SU-DHL-6 (cell line): ENCODE data around the gene BDH2.

Source experiments
- H2AFZ ChIP-seq: fragments of 200-600 bp; sonication (generic); 2 replicates; pipeline ENCODE4 v1.6.1; 2014; ENCODE audit warnings: low read depth, mild to moderate bottlenecking, moderate library complexity, mixed read lengths, antibody characterized with exemption, low read length; ENCODE audit not compliant: severe bottlenecking
- H3F3A ChIP-seq: fragments of 200-600 bp; shearing (Covaris generic); 2 replicates; pipeline ENCODE4 v1.6.0; 2016; ENCODE audit warnings: antibody characterized with exemption, mild to moderate bottlenecking; ENCODE audit not compliant: insufficient read depth
- H3K27ac ChIP-seq: fragments of 200-600 bp; sonication (generic); 2 replicates; pipeline ENCODE4 v1.5.1; 2016; ENCODE audit warnings: low read depth, mild to moderate bottlenecking, low read length, moderate library complexity, mixed read lengths
- H3K27me3 ChIP-seq: fragments of 200-600 bp; sonication (generic), shearing (Covaris generic); 2 replicates; pipeline ENCODE4 v1.6.0; 2014; ENCODE audit warnings: mild to moderate bottlenecking, low read length
- H3K36me3 ChIP-seq: fragments of 200-600 bp; sonication (generic); 2 replicates; pipeline ENCODE4 v1.6.1; 2014; ENCODE audit warnings: mild to moderate bottlenecking, low read length, mixed read lengths
- H3K4me2 ChIP-seq: fragments of 300-600, 200-600 bp; shearing (Covaris generic), sonication (generic); 2 replicates; pipeline ENCODE4 v1.6.0; 2014; ENCODE audit warnings: low read length, low read depth, mild to moderate bottlenecking; ENCODE audit not compliant: poor library complexity, severe bottlenecking
- H3K4me3 ChIP-seq: fragments of 200-600 bp; sonication (generic); 2 replicates; pipeline ENCODE4 v1.5.1; 2014; ENCODE audit warnings: antibody characterized with exemption, low read length, mild to moderate bottlenecking, mixed read lengths; ENCODE audit not compliant: insufficient read depth, poor library complexity, severe bottlenecking
- H3K79me2 ChIP-seq: fragments of 200-600 bp; sonication (generic); 2 replicates; pipeline ENCODE4 v1.6.1; 2014; ENCODE audit warnings: mild to moderate bottlenecking, low read length, moderate library complexity; ENCODE audit not compliant: insufficient read depth
- H3K9ac ChIP-seq: fragments of 200-600 bp; sonication (generic); 2 replicates; pipeline ENCODE4 v1.7.0; 2014; ENCODE audit warnings: mild to moderate bottlenecking, low read length
- H3K9me2 ChIP-seq: fragments of 200-600 bp; sonication (generic); replicated peaks from 2 replicates; pipeline ENCODE4 v1.6.1; 2014; ENCODE audit warnings: low read length; ENCODE audit not compliant: insufficient read depth
- H3K9me3 ChIP-seq: fragments of 200-600 bp; sonication (generic); 2 replicates; pipeline ENCODE4 v1.6.1; 2014; ENCODE audit warnings: low read length, mixed read lengths; ENCODE audit not compliant: insufficient read depth
- H4K20me1 ChIP-seq: fragments of 200-600 bp; sonication (generic); 2 replicates; pipeline ENCODE4 v1.6.1; 2014; ENCODE audit warnings: low read depth, mild to moderate bottlenecking, antibody characterized with exemption, low read length, moderate library complexity, mixed read lengths
- CTCF ChIP-seq: fragments of 200-600 bp; sonication (generic); IDR thresholded peaks from one replicate; pipeline ENCODE4 v1.5.1; 2017; ENCODE audit warnings: antibody characterized with exemption, mild to moderate bottlenecking, low read length, moderate library complexity; ENCODE audit not compliant: insufficient read depth, poor library complexity, severe bottlenecking
- EZH2phosphoT487 ChIP-seq: fragments of 200-600 bp; sonication (generic), shearing (Covaris generic); conservative IDR thresholded peaks from 2 replicates; pipeline ENCODE4 v1.6.1; 2018; ENCODE audit warnings: mild to moderate bottlenecking, antibody characterized with exemption, low read length, moderate library complexity, mixed read lengths

Gene BDH2

GRCh38 chr4:103067841-103068547 is 31.6 kb downstream of the BDH2 start:
- H3K36me3 ChIP-seq = no peaks in the 10 kb centered on the region; the same call in 1 of the 2 replicates
- no peaks in the 10 kb centered on the region for H3K9me3 ChIP-seq
- peaks cover 21% of the 10 kb centered on the region for H3K79me2 ChIP-seq
- no peaks in the 10 kb centered on the region for H4K20me1 ChIP-seq
- H3K27ac ChIP-seq = no peak overlapping the region
- H3K9ac ChIP-seq = no peak overlapping the region
- TF ChIP-seq CTCF = no peak
- no peak for TF ChIP-seq EZH2phosphoT487
- no peaks in the 10 kb centered on the region for H3F3A ChIP-seq
- no peak overlapping the region for H3K4me2 ChIP-seq
- H3K4me3 ChIP-seq = no peak overlapping the region
- no peaks in the 10 kb centered on the region for H3K9me2 ChIP-seq
- H3K27me3 ChIP-seq = no peaks in the 10 kb centered on the region
- no peak overlapping the region for H2AFZ ChIP-seq

DNA sequence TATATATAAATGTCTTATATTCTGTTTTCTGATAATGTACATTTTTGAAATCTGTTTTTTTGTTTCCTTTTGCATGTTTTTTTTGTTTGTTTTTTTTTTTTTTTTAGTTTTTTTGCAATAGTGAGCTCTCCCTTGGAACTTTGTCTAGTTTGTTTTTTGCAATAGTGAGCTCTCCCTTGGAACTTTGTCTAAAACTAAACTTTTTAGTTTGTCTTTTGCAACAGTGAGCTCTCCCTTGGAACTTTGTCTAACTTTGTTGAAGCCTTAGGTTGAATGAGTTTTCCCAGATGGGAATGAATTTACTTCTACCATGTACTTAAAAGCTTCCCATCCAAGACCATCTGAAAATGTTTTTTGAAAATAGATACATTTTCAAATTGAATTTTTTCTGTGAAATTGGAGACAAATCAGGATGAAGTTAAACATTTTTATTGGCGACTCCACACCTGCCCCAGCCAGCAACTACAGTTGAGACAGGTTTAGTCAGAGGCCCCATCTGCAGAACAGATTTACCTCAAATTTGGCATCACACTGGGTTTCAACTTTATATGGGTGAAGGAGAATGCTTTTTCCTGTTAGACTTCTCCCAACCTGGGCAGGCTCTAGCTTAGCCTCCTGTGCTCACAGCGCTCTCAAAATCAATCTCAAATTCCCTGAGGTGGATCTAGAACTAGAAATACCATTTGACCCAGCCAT is 39.0 kb downstream of the BDH2 start:
- H3F3A ChIP-seq = no peaks in the 10 kb centered on the region
- H3K36me3 ChIP-seq = no peaks in the 10 kb centered on the region; the same call in 1 of the 2 replicates
- H3K4me3 ChIP-seq = no peak overlapping the region

GRCh38 chr4:103054030-103054429 is 45.6 kb downstream of the BDH2 start:
- H3K4me2 ChIP-seq = no peak overlapping the region
- no peak overlapping the region for H2AFZ ChIP-seq
- no peaks in the 10 kb centered on the region for H3K9me3 ChIP-seq
- no peak overlapping the region for H3K27ac ChIP-seq
- no peaks in the 10 kb centered on the region for H3F3A ChIP-seq
- no peak overlapping the region for H3K9ac ChIP-seq
- no peaks in the 10 kb centered on the region for H3K9me2 ChIP-seq
- no peaks in the 10 kb centered on the region for H3K79me2 ChIP-seq
- no peak overlapping the region for H3K4me3 ChIP-seq
- no peaks in the 10 kb centered on the region for H3K36me3 ChIP-seq
- H3K27me3 ChIP-seq = no peaks in the 10 kb centered on the region
- no peak for TF ChIP-seq CTCF
- no peak for TF ChIP-seq EZH2phosphoT487
- no peaks in the 10 kb centered on the region for H4K20me1 ChIP-seq

More for the DNA sequence above, 39.0 kb downstream of the BDH2 start:
- no peak for TF ChIP-seq EZH2phosphoT487
- TF ChIP-seq CTCF = no peak
- H3K27ac ChIP-seq = no peak overlapping the region
- H4K20me1 ChIP-seq = no peaks in the 10 kb centered on the region
- no peak overlapping the region for H3K9ac ChIP-seq
- no peaks in the 10 kb centered on the region for H3K79me2 ChIP-seq
- no peaks in the 10 kb centered on the region for H3K27me3 ChIP-seq
- H3K4me2 ChIP-seq = no peak overlapping the region
- H3K9me3 ChIP-seq = no peaks in the 10 kb centered on the region
- no peak overlapping the region for H2AFZ ChIP-seq
- no peaks in the 10 kb centered on the region for H3K9me2 ChIP-seq
